SH-SY5Y (cell line): ENCODE measurements around the gene ACVR1C.

Experiments used
- GATA2 ChIP-seq: IDR thresholded peaks from 2 replicates; pipeline ENCODE4 v1.6.1; 2011; ENCODE audit warnings: mild to moderate bottlenecking, low read depth, low read length
- GATA3 ChIP-seq: IDR thresholded peaks from 2 replicates; pipeline ENCODE4 v1.6.1; 2011; ENCODE audit warnings: low read depth, mild to moderate bottlenecking, low read length, moderate library complexity

The ACVR1C gene

GRCh38 chr2:157601807-157602206 lies 26.9 kb downstream of the ACVR1C start:
- no peak for TF ChIP-seq GATA2
- TF ChIP-seq GATA3 = no peak

GRCh38 chr2:157596992-157597681 lies 31.5 kb downstream of the ACVR1C start:
- TF ChIP-seq GATA3 = no peak
- TF ChIP-seq GATA2 = no peak

DNA sequence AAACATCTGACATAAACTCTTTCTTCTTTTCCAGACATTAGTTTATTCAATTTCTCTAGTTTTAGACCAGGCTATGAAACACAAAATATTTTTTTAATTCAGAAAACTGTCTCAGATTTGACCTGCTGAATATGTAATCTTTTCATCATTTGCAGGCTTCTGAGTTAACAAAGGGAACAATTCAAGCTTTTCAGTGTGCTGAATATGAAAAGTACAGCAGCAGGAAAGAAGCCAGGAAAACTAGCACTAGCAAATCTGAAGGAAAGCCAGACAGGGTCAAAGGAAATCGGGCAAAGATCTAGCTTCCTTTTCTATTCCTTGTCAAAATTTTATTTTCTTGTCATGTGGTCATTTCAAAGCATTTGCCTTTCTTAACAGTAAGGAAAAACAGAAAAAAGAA lies 35.3 kb downstream of the ACVR1C start:
- no peak for TF ChIP-seq GATA3
- TF ChIP-seq GATA2 = no peak

DNA sequence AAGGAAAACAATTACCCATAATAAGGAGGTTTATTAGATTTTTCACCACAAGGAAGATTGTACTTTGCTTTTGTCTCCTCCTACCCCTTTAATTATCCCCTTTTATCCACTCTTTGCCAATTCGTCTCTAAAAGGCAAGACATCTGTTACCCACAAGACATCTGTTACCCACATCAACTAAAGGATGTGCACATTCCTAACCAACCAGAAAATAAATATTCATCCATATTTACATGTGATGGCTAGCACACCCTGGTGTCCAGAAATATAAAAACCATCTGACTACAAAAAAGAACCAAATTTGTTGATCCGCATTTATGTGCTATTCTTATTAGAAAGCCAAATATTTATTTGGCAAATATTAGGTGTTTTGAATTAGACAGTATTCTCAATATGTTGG lies 35.7 kb downstream of the ACVR1C start:
- TF ChIP-seq GATA2 = no peak
- no peak for TF ChIP-seq GATA3

DNA sequence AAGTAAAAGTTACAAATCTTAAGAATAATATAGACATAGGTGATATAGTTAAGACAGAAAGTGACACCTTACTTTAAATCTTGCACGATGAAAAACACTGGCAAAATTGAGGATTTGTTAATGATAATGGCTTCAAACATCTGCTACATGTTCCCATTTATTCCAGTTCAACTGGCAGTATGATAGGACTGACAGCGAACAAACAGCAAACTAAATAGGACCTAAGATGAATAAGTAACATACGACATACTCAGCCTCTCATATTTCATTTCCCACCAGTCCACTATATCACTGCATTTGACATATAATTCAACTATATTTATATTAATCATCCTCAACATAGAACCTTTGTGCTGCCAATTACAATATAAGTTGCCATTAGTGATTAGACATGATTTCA lies 36.3 kb downstream of the ACVR1C start:
- TF ChIP-seq GATA3 = no peak
- TF ChIP-seq GATA2 = no peak

GRCh38 chr2:157587576-157587975 lies 41.1 kb downstream of the ACVR1C start:
- TF ChIP-seq GATA3 (no peak), GATA2 (no peak)

DNA sequence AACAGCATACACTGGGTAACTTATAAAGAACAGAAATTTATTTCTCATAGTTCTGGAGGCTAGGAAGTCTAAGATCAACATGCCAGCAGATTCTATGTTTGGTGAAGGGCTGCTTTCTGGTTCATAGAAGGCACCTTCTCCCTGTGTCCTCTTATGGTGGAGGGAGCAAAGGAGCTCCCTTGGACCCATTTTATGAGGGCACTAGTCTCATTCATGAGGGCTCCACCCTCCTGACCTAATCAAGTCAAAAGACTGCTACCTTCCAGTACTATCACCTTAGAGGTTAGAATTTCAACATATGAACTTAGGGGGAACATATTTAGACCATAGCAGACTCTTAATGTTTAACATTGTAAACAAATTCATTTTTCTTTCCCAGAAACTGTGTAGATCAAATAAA lies 54.5 kb downstream of the ACVR1C start:
- no peak for TF ChIP-seq GATA3
- no peak for TF ChIP-seq GATA2

- no peak for TF ChIP-seq GATA3
- TF ChIP-seq GATA2 = no peak
These were observed 55.9 kb downstream of the ACVR1C start for GRCh38 chr2:157572725-157573124.

DNA sequence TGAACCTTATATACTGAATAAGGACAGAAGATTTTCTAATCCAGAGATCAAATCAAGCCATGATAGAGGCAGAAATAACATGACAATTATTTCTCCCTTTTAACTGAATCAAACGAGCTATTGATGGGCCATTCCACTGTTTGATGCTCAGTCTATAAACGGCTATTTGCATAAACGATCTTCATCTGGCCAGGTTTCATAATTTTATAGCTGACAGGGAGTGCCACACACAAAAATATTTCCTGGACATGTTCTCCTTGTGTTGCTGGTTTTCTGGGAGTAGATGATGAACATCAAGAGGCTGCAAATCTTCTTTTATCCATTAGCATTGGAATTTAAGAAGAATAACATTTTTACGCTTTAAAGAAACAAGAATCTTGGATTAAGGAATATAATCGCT lies 63.1 kb downstream of the ACVR1C start:
- TF ChIP-seq GATA2 (no peak), GATA3 (no peak)

DNA sequence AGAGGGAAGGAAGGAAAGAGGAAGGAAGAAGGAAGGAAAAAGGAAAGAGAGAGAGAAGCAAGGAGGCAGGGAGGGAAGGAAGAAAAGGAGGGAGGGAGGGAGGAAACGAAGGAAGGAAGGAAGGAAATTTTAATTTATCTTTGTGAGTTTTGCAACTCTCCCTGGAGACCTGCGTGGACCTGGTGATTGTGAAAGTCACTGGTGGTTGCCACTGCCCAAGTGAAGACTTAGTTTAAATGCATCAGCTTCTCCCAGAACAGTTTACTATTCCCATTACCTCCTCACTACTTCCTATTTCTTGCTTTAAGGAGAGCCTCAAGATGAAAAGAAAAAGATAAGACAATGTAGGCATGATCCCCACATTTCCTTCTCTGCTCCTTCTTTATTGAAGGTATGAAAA lies 68.8 kb downstream of the ACVR1C start:
- no peak for TF ChIP-seq GATA3
- no peak for TF ChIP-seq GATA2

- TF ChIP-seq GATA2 = no peak
- no peak for TF ChIP-seq GATA3
These were observed 69.2 kb downstream of the ACVR1C start for GRCh38 chr2:157559461-157559860.

DNA sequence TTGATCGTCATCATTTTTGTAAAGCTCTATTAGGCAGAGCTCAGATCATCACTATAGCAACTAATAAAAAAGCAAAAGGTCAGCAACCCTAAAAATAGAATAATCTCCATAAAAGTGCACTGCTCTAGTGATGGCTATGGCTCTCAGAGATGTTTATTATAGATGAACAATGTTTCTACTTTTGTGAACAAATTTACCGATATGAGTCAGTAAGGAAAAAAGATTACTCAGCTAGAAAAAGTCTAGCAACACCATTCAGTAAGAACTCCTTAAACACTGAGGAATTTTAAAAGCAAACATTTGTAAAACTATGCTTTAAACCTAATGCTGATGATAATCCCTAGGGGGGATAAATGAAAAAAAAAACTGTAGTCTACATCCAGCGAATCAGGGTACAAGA lies 69.6 kb downstream of the ACVR1C start:
- TF ChIP-seq GATA2 = no peak
- TF ChIP-seq GATA3 = no peak

DNA sequence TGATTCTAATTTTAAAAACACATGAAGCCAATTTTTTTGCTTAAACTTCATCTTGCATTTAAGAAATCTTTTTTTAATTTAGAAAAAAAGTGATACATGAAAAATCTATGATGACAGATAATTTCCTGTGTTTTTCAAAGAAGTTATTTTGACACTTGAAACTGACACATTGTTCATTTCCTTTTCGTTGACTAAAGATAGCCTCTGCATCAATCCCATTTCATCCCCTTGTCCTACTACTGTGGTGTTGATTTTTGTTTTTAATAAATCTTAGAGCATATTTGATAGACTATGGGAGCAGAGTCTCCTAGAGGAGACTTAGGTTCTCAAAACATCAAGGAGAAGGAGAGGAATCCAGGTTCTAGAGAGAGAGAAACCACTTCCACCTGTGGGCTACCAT lies 70.9 kb downstream of the ACVR1C start:
- no peak for TF ChIP-seq GATA3
- no peak for TF ChIP-seq GATA2

GRCh38 chr2:157540102-157540501 lies 88.6 kb downstream of the ACVR1C start:
- TF ChIP-seq GATA3 (no peak), GATA2 (no peak)

GRCh38 chr2:157538064-157538463 lies 90.6 kb downstream of the ACVR1C start:
- TF ChIP-seq GATA3 = no peak
- TF ChIP-seq GATA2 = no peak

DNA sequence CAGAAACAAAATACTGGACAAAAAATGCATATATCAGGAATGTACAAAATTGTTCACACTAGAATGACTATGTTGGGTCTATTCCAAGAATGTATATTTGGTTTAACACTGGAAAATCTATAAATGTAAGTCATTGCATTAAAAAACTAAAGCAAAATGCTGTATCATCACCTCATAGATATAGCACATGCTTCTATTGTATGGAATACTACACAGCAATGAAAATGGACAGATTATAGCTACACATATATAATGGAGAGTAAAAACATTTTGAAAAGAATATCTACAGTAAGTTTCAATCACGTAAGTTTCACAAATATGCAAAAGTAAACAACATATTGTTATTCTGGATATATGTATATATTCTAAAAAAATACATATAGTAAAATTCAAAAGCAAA lies 91.8 kb downstream of the ACVR1C start:
- TF ChIP-seq GATA2 (no peak), GATA3 (no peak)
